Measurements from ENCODE around the gene C6. TPM values are rescaled to one million over a fixed set of nuclear protein-coding genes. Genes with fewer than 3 reads are reported as not detected.

Gene C6
- total RNA-seq, 1 experiment from 2014 or later = 0.37 TPM

DNA sequence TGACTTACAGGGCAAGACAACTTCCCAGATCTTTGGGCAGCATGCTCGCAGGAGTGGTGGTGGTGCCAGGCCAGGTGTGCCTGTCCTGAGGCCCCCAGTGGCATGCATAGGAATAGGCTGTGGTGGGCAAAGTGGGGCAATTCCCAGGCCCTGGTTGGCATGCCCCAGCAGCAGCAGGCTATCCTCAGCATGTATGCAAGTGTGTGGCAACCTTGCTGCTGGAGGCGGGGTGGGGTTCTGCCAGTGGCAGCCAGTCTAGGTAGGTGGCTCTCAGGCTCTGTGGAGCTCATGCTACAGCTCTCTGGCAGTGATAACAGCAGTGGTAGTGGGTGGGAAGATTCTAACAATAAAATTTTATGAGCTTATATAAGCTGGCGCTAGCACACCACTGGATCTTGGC lies 27.7 kb upstream of the C6 start:
- Histone ChIP-seq H3K36me3 (ENCODE audit: control insufficient read depth in 1 of 2, insufficient read depth in 2 of 2, low read length in 2 of 2) (no peaks in the 10 kb centered on the region), H3K27me3 (ENCODE audit: insufficient read depth, low read length) (no peaks in the 10 kb centered on the region), H3K4me1 (ENCODE audit: control insufficient read depth in 1 of 2, insufficient read depth in 2 of 2, low read length in 2 of 2) (no peaks in the 10 kb centered on the region), H3K4me2 (ENCODE audit: low read length) (no peak overlapping the region), H3K9ac (ENCODE audit: low read length) (no peak overlapping the region), H2AFZ (ENCODE audit: low read depth, low read length, poor library complexity, severe bottlenecking) (no peak overlapping the region), H3K4me3 (replicated peaks in 1 of 2; ENCODE audit: low read depth in 1 of 2, low read length in 2 of 2) (no peak overlapping the region), H3K27ac (ENCODE audit: low read depth, low read length) (no peak overlapping the region), H3K79me2 (ENCODE audit: insufficient read depth, low read length) (no peaks in the 10 kb centered on the region), H4K20me1 (ENCODE audit: insufficient read depth) (no peaks in the 10 kb centered on the region), H3K9me2 (ENCODE audit: insufficient read depth) (no peaks in the 10 kb centered on the region), H3K9me3 (ENCODE audit: control insufficient read depth in 1 of 2, insufficient read depth in 1 of 2, low read depth in 1 of 2, low read length in 2 of 2) (no peaks in the 10 kb centered on the region)
- ATAC-seq (no peak), DNase-seq (ENCODE audit: low read depth, low spot score) (no peak)
- no peak for TF ChIP-seq JUND (IDR thresholded peaks at IDR 0.05)
- no peak for TF ChIP-seq EZH2phosphoT487 (IDR thresholded peaks at IDR 0.05; ENCODE audit: borderline replicate concordance)
- no peak for TF ChIP-seq SIN3A (IDR thresholded peaks at IDR 0.05; ENCODE audit: low read depth)
- no peak for TF ChIP-seq ZFX (IDR thresholded peaks at IDR 0.05)
- no peak for TF ChIP-seq RAD21 (IDR thresholded peaks at IDR 0.05; ENCODE audit: low read depth)
- no peak for TF ChIP-seq POLR2AphosphoS5 (IDR thresholded peaks at IDR 0.05; ENCODE audit: low read depth, low read length)
- no peak for TF ChIP-seq EZH2 (IDR thresholded peaks at IDR 0.05)
- no peak for TF ChIP-seq EGR1 (IDR thresholded peaks at IDR 0.05; ENCODE audit: low read depth)
- TF ChIP-seq, protein P1, sequence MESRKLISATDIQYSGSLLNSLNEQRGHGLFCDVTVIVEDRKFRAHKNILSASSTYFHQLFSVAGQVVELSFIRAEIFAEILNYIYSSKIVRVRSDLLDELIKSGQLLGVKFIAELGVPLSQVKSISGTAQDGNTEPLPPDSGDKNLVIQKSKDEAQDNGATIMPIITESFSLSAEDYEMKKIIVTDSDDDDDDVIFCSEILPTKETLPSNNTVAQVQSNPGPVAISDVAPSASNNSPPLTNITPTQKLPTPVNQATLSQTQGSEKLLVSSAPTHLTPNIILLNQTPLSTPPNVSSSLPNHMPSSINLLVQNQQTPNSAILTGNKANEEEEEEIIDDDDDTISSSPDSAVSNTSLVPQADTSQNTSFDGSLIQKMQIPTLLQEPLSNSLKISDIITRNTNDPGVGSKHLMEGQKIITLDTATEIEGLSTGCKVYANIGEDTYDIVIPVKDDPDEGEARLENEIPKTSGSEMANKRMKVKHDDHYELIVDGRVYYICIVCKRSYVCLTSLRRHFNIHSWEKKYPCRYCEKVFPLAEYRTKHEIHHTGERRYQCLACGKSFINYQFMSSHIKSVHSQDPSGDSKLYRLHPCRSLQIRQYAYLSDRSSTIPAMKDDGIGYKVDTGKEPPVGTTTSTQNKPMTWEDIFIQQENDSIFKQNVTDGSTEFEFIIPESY (IDR thresholded peaks at IDR 0.05; ENCODE audit: extremely low read depth, insufficient replicate concordance, low read length) = no peak
- no peak for TF ChIP-seq SRF (IDR thresholded peaks at IDR 0.05; ENCODE audit: low read depth)
- TF ChIP-seq, protein P2, sequence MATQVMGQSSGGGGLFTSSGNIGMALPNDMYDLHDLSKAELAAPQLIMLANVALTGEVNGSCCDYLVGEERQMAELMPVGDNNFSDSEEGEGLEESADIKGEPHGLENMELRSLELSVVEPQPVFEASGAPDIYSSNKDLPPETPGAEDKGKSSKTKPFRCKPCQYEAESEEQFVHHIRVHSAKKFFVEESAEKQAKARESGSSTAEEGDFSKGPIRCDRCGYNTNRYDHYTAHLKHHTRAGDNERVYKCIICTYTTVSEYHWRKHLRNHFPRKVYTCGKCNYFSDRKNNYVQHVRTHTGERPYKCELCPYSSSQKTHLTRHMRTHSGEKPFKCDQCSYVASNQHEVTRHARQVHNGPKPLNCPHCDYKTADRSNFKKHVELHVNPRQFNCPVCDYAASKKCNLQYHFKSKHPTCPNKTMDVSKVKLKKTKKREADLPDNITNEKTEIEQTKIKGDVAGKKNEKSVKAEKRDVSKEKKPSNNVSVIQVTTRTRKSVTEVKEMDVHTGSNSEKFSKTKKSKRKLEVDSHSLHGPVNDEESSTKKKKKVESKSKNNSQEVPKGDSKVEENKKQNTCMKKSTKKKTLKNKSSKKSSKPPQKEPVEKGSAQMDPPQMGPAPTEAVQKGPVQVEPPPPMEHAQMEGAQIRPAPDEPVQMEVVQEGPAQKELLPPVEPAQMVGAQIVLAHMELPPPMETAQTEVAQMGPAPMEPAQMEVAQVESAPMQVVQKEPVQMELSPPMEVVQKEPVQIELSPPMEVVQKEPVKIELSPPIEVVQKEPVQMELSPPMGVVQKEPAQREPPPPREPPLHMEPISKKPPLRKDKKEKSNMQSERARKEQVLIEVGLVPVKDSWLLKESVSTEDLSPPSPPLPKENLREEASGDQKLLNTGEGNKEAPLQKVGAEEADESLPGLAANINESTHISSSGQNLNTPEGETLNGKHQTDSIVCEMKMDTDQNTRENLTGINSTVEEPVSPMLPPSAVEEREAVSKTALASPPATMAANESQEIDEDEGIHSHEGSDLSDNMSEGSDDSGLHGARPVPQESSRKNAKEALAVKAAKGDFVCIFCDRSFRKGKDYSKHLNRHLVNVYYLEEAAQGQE (IDR thresholded peaks at IDR 0.05; ENCODE audit: low read depth) = no peak
- TF ChIP-seq POLR2A (IDR thresholded peaks at IDR 0.05; ENCODE audit: borderline replicate concordance, extremely low read depth, insufficient read depth, insufficient read length) = no peak
- no peak for TF ChIP-seq ELF1 (IDR thresholded peaks at IDR 0.05; ENCODE audit: borderline replicate concordance, low read depth)
- TF ChIP-seq, protein P3, sequence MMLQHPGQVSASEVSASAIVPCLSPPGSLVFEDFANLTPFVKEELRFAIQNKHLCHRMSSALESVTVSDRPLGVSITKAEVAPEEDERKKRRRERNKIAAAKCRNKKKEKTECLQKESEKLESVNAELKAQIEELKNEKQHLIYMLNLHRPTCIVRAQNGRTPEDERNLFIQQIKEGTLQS (IDR thresholded peaks at IDR 0.05) = no peak
- TF ChIP-seq, protein P4, sequence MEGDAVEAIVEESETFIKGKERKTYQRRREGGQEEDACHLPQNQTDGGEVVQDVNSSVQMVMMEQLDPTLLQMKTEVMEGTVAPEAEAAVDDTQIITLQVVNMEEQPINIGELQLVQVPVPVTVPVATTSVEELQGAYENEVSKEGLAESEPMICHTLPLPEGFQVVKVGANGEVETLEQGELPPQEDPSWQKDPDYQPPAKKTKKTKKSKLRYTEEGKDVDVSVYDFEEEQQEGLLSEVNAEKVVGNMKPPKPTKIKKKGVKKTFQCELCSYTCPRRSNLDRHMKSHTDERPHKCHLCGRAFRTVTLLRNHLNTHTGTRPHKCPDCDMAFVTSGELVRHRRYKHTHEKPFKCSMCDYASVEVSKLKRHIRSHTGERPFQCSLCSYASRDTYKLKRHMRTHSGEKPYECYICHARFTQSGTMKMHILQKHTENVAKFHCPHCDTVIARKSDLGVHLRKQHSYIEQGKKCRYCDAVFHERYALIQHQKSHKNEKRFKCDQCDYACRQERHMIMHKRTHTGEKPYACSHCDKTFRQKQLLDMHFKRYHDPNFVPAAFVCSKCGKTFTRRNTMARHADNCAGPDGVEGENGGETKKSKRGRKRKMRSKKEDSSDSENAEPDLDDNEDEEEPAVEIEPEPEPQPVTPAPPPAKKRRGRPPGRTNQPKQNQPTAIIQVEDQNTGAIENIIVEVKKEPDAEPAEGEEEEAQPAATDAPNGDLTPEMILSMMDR (IDR thresholded peaks at IDR 0.05 in 2 of 3, conservative IDR thresholded peaks at IDR 0.05 in 1 of 3; ENCODE audit: borderline replicate concordance in 1 of 3, insufficient read depth in 1 of 3, low read depth in 2 of 3, low read length in 2 of 3) = no peak
- no peak for TF ChIP-seq CEBPB (IDR thresholded peaks at IDR 0.05; ENCODE audit: low read depth)
- TF ChIP-seq ZNF274 (IDR thresholded peaks at IDR 0.05; ENCODE audit: low read depth, low read length) = no peak
- no peak for TF ChIP-seq FOSL1 (IDR thresholded peaks at IDR 0.05; ENCODE audit: low read depth)
- TF ChIP-seq SP1 (IDR thresholded peaks at IDR 0.05; ENCODE audit: low read depth) = no peak
- ChIA-PET POLR2A (no interaction called here), CTCF (no interaction called here), RAD21 (ENCODE audit: low non-redundant PET in 1 of 2, low total read pairs in 2 of 2, uncharacterized antibody in 2 of 2, unreplicated experiment in 2 of 2) (no interaction called here)
- no TSS peak for BruUV-seq (replicated peaks)
- intact Hi-C loops (cut with micrococcal nuclease) = no loop called here

All from HCT116 (cell line).